Breast epithelium (tissue), 4 donors: Measurements from ENCODE around the gene PRCC. TPM values are rescaled to one million over a fixed set of nuclear protein-coding genes. Genes with fewer than 3 reads are reported as not detected.

ENCODE experiments used
- DNase-seq, 2 donors: peaks; one replicate each; pipeline ENCODE4 v3.0.0-alpha.2; 2019; ENCODE audit warnings: low spot score in 2 of 2
- H3K27ac ChIP-seq, 2 donors: fragments of 200-600 bp; sonication (generic) in 1 of 2; one replicate each; pipeline ENCODE4 v1.5.1; 2016 to 2019; ENCODE audit warnings: mild to moderate bottlenecking in 1 of 2
- H3K27me3 ChIP-seq, 2 donors: fragments of 200-600 bp; sonication (generic) in 1 of 2; one replicate each; pipeline versions ENCODE4 v1.5.1 to v1.6.0; 2017 to 2019; ENCODE audit warnings: control low read depth in 1 of 2, mild to moderate bottlenecking in 1 of 2
- H3K36me3 ChIP-seq: fragments of 200-600 bp; one replicate; pipeline ENCODE4 v1.5.1; 2019
- H3K4me1 ChIP-seq, 2 donors: fragments of 200-600 bp; sonication (generic); one replicate each; pipeline ENCODE4 v1.5.1; 2016 to 2019; ENCODE audit warnings: control low read depth in 1 of 2
- H3K4me3 ChIP-seq, 3 donors: fragments of 200-600 bp; sonication (generic); 1 replicate in 2 of 3; 2 replicates in 1 of 3; pipeline ENCODE4 v1.5.1; 2016 to 2019; ENCODE audit warnings: mild to moderate bottlenecking in 3 of 3, moderate library complexity in 2 of 3
- H3K9me3 ChIP-seq, 2 donors: fragments of 200-600 bp; sonication (generic) in 1 of 2; one replicate each; pipeline ENCODE4 v1.5.1; 2016 to 2019; ENCODE audit warnings: control low read depth in 1 of 2
- POLR2A ChIP-seq: fragments of 450-650 bp; IDR thresholded peaks from one replicate; pipeline ENCODE4 v1.6.1; 2016; ENCODE audit warnings: antibody characterized with exemption, mild to moderate bottlenecking, moderate library complexity
- POLR2AphosphoS5 ChIP-seq, 3 donors: sonication (generic); formaldehyde crosslinking; IDR thresholded peaks; one replicate each; pipeline ENCODE4 v1.6.1; 2017; ENCODE audit warnings: antibody characterized with exemption in 3 of 3
- intact Hi-C: fragments of 100-400 bp; cut with DNase I; formaldehyde crosslinking; loops from one replicate; pipeline ENCODE4 v1.15.1; 2023; ENCODE audit warnings: low total_unique reads
- total RNA-seq, 3 donors: library from RNA; depleted of rRNA; stranded (reverse); fragments of >200 nt; gene quantifications; one replicate each; pipeline ENCODE4 v1.1.0, GENCODE V29; 2016
- TF ChIP-seq, protein P1 (sequence below), 3 donors: fragments of 450-650 bp; IDR thresholded peaks; one replicate each; pipeline ENCODE4 v1.5.1; 2016 to 2017; ENCODE audit warnings: antibody characterized with exemption in 3 of 3, mild to moderate bottlenecking in 3 of 3, moderate library complexity in 3 of 3

The PRCC gene
- total RNA-seq, 3 donors from 2014 or later = 21.6 to 35.9 (median 24.9) TPM

DNA sequence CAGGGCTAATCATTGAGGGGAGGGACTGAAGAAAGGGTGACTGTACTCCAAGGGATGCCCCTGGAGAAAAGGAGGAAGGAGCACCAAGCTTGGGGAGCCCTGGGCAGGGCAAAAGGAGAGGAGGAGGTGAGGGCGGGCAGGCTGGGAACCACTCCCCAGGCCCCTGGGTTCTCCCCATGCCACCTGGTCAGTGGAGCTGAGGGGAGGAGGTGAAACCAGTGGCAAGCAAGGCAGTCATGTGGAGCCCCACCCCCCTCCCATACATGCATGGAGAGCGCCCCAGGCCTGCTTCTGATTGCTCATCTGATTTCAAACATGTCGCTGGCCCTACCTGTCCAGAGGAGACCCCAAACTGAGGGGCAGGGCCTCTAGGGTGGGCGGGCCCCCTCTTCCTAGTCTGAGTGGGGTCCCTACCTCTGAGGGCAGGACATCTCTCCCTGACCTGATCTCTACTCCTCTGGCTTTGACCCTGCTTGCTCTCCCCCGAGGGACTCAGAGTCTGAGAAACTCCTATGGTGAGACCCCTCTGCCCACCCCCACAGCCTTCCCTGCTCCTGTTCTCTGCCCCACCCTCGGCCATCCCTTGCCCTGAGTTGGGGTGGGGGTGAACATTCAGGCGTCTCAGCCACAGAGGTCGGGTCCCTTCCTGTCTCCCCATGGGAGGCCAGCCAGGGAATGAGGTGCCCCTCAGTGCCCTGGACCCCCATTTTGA, 73.0 kb downstream of the PRCC start:
- Histone ChIP-seq H3K27ac (no peak overlapping the region), H3K27me3 (peaks cover 0 to 34% of the 10 kb centered on the region in 2 donors), H3K9me3 (no peaks in the 10 kb centered on the region), H3K4me3 (no peak overlapping the region), H3K4me1 (no peaks in the 10 kb centered on the region), H3K36me3 (no peaks in the 10 kb centered on the region)
- TF ChIP-seq POLR2A (no peak), POLR2AphosphoS5 (IDR thresholded peaks at IDR 0.05) (no peak)
- TF ChIP-seq, protein P1, sequence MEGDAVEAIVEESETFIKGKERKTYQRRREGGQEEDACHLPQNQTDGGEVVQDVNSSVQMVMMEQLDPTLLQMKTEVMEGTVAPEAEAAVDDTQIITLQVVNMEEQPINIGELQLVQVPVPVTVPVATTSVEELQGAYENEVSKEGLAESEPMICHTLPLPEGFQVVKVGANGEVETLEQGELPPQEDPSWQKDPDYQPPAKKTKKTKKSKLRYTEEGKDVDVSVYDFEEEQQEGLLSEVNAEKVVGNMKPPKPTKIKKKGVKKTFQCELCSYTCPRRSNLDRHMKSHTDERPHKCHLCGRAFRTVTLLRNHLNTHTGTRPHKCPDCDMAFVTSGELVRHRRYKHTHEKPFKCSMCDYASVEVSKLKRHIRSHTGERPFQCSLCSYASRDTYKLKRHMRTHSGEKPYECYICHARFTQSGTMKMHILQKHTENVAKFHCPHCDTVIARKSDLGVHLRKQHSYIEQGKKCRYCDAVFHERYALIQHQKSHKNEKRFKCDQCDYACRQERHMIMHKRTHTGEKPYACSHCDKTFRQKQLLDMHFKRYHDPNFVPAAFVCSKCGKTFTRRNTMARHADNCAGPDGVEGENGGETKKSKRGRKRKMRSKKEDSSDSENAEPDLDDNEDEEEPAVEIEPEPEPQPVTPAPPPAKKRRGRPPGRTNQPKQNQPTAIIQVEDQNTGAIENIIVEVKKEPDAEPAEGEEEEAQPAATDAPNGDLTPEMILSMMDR (IDR thresholded peaks at IDR 0.05) = no peak
- intact Hi-C loops = no loop called here
- DNase-seq = no peak

DNA sequence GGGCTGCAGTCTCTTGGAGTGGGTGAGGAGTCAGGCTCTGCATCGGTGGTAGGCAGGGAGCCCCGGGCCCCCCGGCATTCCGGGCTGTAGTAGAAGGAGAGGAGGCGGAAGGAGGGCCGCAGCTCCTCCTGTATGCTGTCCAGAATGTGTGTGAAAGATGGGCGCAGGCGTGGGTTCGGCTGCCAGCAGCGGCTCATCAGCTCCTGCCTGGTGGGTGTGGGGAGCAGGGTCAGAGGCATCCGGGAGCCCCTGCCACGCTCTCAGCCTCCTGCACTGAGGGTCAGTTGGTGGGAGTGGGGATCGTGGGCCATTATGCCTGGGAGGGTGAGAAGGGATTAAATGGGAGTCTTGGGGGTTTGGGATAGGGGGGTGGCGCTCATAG, 73.6 kb downstream of the PRCC start:
- TF ChIP-seq POLR2A = no peak
- no peak for TF ChIP-seq POLR2AphosphoS5 (IDR thresholded peaks at IDR 0.05)
- TF ChIP-seq, protein P1 (IDR thresholded peaks at IDR 0.05) = no peak
- intact Hi-C loops = no loop called here
- Histone ChIP-seq H3K9me3 (no peaks in the 10 kb centered on the region), H3K27me3 (peaks cover 0 to 40% of the 10 kb centered on the region in 2 donors), H3K4me3 (no peak overlapping the region), H3K27ac (no peak overlapping the region), H3K36me3 (no peaks in the 10 kb centered on the region), H3K4me1 (no peaks in the 10 kb centered on the region)
- no peak for DNase-seq

DNA sequence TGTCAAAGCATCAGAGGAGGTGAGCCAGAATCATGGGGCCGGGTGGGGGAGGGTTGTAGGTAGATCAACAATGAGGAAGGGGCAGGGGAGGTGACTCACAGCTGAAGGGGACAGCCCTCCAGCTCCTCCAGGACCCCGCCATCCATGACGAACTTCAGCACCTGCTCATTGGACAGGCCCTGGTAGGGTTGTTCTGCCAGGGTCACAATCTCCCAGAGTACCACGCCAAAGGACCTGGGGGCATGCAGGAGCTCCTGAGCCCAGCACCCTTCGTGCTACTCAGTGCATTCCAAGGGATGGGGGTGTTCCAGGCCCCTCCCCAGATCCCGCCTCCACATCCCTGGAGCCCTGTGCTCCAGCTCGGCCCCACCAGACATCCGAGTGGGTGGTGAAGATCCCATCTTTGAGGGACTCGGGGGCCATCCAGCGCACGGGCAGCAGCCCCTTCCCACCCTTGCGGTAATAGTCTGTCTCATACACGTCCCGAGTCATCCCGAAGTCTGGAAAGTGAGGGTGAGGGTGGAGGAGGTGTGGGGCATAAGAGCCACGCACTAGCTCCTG, 74.0 kb downstream of the PRCC start:
- Histone ChIP-seq H3K4me1 (no peaks in the 10 kb centered on the region), H3K9me3 (no peaks in the 10 kb centered on the region), H3K4me3 (no peak overlapping the region), H3K27ac (no peak overlapping the region), H3K27me3 (peaks cover 0 to 40% of the 10 kb centered on the region in 2 donors), H3K36me3 (no peaks in the 10 kb centered on the region)
- intact Hi-C loops = no loop called here
- no peak for DNase-seq
- TF ChIP-seq POLR2AphosphoS5 (IDR thresholded peaks at IDR 0.05) = no peak
- TF ChIP-seq POLR2A = no peak
- TF ChIP-seq, protein P1 (IDR thresholded peaks at IDR 0.05) = no peak

DNA sequence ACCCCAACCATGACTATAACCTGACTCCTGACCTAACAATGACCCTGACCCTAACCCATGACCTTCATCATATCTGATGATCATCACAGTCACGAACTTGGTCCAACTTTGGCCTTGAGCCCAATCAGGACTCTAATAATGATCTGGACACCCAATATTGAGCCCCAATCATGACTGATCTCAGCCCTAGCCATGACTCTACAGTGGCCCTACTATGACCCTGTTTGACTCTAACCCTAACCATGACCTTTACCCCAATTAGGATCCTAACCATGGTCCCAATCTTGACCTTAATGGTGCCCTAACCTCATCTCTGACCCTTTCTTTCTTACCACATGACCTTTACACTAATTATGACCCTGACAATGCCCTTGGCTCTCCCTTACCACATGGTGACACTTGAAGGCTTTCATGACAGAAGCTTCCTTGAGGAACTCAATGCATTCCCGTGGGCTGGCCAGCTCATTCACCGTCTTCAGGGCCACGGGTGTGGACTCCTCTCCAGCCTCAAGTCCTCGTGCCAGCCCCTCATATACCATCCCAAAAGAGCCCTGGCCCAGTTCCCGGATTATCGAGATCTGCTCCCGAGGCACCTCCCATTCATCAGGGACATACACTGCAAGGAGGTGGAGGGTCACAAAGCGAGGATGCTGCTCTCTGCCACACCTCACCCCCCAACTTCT, 75.4 kb downstream of the PRCC start:
- H3K4me1 ChIP-seq = no peaks in the 10 kb centered on the region
- no peak for TF ChIP-seq POLR2A
- no peak for TF ChIP-seq POLR2AphosphoS5 (IDR thresholded peaks at IDR 0.05)
- TF ChIP-seq, protein P1 (IDR thresholded peaks at IDR 0.05) = no peak
- H3K27ac ChIP-seq = no peak overlapping the region
- H3K9me3 ChIP-seq = no peaks in the 10 kb centered on the region
- H3K27me3 ChIP-seq = peaks cover 0 to 40% of the 10 kb centered on the region in 2 donors
- H3K36me3 ChIP-seq = no peaks in the 10 kb centered on the region
- H3K4me3 ChIP-seq = no peak overlapping the region
- DNase-seq = no peak
- intact Hi-C loops = no loop called here

DNA sequence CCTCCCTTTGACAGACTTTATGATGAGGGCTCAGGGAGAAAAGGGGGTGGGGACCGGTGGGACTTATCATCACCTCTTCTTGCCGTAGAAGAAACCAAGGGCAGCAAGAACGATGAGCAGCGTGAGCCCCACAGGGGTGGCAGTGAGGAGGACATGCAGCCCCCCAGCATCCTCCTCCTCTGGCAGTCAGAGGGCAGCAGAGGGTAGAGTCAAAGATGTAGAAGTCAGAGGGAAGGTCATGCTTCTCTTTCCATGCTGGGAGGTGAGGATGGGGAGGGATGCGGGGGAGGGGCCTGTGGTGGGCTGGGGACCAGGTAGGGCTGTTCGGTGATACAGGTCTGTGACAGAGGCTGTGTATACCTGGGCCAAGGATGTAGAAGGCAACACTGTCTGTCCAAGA, 76.8 kb downstream of the PRCC start:
- H3K27me3 ChIP-seq = peaks cover 0 to 45% of the 10 kb centered on the region in 2 donors
- TF ChIP-seq POLR2A (no peak), POLR2AphosphoS5 (IDR thresholded peaks at IDR 0.05) (no peak)
- TF ChIP-seq, protein P1 (IDR thresholded peaks at IDR 0.05) = no peak
- H3K4me1 ChIP-seq = no peaks in the 10 kb centered on the region
- H3K27ac ChIP-seq = no peak overlapping the region
- no peaks in the 10 kb centered on the region for H3K36me3 ChIP-seq
- no peak overlapping the region for H3K4me3 ChIP-seq
- no peak for DNase-seq
- intact Hi-C loops = no loop called here
- H3K9me3 ChIP-seq = no peaks in the 10 kb centered on the region
